ENCODE results near the gene PARVG.

Gene PARVG

DNA sequence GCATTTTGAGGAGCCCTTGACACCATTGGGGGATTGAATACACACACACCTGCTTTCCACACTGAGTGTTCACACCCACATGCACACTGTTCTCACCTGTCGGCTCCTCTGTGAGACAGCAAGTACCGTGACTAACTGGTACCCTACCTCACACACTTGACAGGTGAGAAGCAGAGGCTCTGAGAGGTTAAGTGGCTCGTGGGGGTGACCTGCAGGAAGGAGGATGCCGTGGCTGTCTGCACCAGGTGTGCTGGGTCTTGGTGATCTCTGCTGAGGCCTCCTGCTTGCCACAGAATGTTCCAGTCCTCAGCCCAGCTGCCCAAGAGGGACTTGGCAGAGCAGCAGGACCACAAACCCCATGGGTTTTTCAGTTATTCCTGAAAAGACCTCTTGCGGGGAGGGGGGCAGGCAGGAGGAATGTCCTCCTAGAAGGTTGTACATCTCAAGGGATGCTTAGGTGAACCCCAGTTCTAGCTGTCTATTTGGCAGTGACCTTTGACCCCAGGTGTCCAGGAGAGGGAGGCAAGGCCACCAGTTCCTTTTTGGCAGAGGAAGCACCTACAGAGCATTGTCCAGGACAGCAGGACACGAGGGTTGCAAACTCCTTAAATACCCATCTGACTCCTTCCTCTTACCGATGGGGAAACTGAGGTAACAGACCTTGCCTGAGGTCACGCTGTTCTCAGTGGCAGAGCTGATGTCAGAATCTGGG, 66.0 kb downstream of the PARVG start:
- no peak for DNase-seq

DNA sequence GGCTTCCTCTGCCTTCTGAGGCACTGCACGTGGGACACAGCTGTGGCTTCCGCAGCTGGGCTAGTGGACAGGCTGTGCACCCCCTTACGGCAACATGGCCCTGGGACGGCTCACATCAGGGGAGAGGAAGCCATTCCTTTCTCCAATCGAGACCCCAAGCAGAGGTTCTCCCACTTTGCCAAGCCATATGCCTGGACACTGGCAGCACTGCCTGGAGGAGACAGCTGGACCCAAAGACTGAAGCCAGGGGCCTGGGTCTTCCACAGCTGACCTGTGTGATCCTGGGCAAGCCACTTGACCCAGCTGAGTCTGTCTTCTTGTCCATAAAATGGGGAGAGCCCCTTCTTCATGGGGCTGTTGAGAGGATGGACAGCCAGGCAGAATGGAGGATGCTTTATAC, 66.6 kb downstream of the PARVG start:
- DNase-seq, result no peak

DNA sequence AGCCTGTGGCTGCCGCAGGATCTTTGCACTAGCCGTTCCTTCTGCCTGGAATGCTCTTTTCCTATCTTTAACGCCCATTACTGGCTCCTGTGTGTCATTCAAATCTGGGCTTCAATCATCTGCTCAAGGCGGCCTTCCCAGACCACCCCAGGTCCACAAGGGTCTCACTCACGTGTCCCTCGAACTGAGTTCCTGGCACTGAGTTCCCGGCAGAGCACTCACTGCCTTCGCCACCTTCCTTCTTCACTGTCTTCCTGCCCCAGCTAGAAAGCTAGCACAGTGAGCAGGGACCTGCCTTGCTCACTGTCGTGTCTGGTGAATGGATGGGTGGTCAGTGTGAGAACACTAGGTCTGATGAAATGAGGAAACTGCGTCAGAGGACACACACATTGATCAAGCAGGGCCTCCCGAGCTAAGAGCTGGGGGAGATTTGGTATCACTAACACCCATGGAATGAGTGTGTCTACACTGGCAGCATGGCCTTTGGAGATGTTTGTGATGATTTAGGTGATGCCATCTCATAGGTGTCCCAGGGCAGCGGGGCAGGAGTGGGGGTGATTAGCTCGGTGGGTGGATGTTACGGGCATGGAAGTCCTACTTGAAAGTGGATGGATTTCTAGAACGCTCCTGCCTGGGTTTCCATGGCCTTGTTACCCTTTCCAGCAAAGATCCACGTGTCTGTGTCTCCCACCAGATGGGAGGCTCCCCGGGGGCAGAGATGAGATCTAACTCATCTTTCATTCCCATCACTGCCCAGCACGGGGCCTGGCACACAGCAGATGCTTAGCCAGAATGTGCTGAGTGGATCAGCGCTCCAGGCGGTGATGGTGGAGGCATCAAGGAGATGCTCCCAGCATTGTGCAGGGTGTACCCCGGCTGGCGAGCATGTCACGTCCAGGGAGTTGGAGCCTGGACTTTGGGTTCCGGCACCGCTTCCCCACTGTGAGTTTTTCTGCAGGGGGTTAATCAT, 67.5 kb downstream of the PARVG start:
- no peak for DNase-seq

DNA sequence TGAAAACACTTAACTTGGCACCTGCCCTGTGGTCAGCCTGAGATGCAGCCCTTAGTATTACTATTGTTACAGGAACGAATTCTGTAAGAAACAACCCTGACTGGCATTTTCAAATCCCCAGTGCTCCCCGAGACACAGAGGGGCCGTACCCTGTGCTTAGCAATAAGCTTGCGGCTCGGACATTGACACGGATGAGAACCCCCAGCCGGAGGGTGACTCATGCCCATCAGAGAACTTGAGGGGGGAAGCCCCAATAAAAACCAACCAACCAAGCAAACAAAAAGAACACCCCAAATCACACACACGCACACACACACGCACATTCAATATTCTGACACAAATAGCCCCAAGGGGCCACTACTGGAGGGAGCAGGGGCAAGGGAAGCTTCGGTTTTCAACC, 68.2 kb downstream of the PARVG start:
- no peak for DNase-seq

DNA sequence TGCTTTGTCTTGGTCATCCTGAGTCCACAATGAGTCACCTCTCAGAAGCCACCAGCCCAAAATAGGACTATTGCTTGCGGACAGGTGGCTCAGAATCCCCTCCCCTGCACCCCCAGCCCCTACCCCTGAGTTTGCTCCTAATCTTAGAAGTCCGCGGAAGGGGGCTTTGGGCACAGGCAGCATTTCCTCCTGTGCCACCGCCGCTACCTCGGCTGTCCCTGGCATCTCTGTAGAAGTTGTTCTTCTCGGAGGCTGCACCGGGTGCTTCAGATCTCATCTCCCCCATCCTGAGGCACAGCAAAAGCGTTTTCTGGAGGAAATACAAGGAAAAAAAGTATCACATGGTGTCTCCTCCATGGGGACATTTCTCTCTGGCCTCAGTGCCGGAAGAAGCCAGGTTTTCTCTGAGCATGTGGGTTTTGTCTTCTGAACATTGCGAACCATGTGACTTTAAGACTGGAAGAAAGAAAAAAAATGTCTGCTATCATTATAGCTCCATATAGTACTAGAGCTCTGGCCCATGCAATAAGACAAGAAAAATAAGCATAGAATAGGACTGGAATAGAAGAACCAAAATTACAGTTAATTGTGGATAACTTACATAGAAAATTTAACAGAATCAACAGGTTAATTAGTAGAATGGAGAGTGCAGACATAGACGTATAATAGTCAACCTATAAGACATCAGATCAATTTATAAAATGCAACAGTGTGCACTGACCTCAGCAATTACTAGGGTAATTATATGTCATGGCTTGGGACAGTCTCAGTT, 68.8 kb downstream of the PARVG start:
- no peak for DNase-seq

DNA sequence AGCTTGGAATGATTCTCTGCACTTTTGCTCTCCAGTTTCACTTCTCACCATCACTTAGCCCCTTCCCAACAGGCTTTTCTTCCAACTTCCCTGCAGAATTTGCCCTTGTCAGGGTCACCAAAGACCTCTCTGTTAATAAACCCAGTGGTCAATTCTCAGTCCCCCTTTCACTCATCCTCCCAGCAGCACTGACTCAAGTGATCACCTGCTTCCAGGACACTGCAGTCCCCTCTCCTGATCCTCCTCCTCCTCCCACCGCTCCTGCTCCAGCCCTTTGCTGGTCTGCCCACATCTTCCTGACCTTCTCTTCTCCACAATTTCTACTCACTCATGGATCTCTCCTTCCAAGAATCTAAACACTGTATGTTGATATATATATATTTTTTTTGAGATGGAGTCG, 74.1 kb downstream of the PARVG start:
- DNase-seq, result no peak

DNA sequence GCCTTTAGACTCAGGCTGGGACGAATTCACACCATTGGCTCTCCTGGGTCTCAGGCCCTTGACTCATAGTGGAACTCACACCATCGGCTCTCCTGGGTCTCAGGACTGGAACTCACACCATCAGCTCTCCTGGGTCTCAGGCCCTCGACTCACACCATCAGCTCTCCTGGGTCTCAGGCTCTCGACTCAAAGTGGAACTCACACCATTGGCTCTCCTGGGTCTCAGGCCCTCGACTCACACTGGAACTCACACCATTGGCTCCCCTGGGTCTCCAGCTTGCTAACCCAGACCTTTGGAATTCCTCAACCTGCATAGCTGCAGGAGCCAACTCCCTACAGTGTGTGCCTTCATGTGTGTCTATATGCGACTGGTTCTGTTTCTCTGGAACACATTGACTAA, 75.4 kb downstream of the PARVG start:
- DNase-seq, result peak in 1 of 2 donors; percentile 3

DNA sequence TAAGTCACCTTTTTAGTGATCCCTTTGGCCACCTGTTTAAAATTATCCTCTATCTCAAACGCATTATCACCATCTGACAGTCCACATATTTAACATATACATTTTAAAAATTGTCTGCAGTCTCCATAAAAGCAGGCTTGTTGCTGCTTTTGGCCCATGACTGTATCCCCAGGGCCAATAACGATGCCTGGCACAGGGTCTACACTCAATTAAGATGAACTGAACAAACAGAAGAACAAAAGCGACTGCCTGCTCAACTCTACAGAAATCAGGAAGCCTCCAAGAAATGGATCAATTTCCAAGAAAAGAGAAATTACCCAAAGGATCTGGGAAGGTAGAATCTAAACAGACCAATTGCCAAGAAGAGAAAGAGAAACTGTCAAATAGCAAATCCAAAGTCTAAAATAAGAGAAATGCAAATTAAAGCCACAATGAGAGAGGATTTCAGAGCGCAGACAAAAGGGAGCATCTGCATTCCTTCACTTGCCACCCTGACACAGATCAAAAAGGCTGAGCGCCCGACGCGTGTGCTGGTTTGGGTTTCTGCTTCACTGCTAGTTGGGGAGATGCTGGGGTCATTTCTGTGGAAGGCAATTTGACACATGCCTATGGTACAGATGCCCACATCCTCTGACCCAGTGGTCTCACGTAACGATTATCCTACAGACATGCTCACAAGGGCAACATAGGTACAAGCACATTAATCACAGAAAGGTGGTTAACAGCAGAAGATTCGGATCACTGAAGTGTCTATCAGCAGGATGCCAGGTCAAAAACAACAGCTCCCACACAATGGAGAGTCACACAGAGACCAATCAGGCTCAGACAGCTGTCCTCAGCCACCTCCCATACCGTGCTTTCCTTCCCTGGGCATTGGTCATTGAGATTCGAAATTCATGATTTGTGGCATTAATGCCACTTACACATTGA, 76.1 kb downstream of the PARVG start:
- DNase-seq, result no peak

Data from CD4-positive, alpha-beta T cell treated with Interleukin-4 for 1 hour (primary cell).